A549 (cell line): ENCODE data around the gene EEFSEC.

ENCODE experiments used
- CBX8 ChIP-seq: fragments of 200-600 bp; sonication (generic); IDR thresholded peaks from 2 replicates; pipeline ENCODE4 v1.6.1; 2016
- EP300 ChIP-seq, 2 experiments: fragments of >200 bp; sonication (Bioruptor Twin); formaldehyde crosslinking; IDR thresholded peaks; 2 replicates in 1 of 2; 3 replicates in 1 of 2; pipeline ENCODE4 v1.6.1; 2016 to 2017
- HMGXB4 ChIP-seq: fragments of 250-450 bp; sonication (Bioruptor Pico); IDR thresholded peaks from 2 replicates; pipeline ENCODE4 v1.5.0; 2021; ENCODE audit warnings: mild to moderate bottlenecking, moderate library complexity, borderline replicate concordance
- JUN ChIP-seq, 2 experiments: fragments of >200 bp; sonication (Bioruptor Twin); formaldehyde crosslinking; IDR thresholded peaks; 2 replicates in 1 of 2; 3 replicates in 1 of 2; pipeline ENCODE4 v1.6.1; 2016 to 2017
- JUNB ChIP-seq: fragments of >200 bp; sonication (Bioruptor Twin); formaldehyde crosslinking; IDR thresholded peaks from 2 replicates; pipeline ENCODE4 v1.6.1; 2016
- MAX ChIP-seq: IDR thresholded peaks from 2 replicates; pipeline ENCODE4 v1.6.1; 2012
- POLR2A ChIP-seq: IDR thresholded peaks from 2 replicates; pipeline ENCODE4 v1.6.1; 2012; ENCODE audit warnings: mild to moderate bottlenecking, low read length
- TP53 ChIP-seq: fragments of 250-450 bp; sonication (Bioruptor Pico); IDR thresholded peaks from 2 replicates; pipeline ENCODE4 v1.5.0; 2021; ENCODE audit warnings: mild to moderate bottlenecking, moderate library complexity
- TF ChIP-seq, protein P1 (sequence below): fragments of >200 bp; sonication (Bioruptor Twin); formaldehyde crosslinking; IDR thresholded peaks from 3 replicates; pipeline ENCODE4 v1.5.1; 2016
- TF ChIP-seq, protein P2 (sequence below): fragments of 150-350 bp; IDR thresholded peaks from 2 replicates; pipeline ENCODE4 v1.6.1; 2014; ENCODE audit warnings: low read depth, mild to moderate bottlenecking, low read length

- TF ChIP-seq TP53 (CRISPR knock-in tag) (no peak), POLR2A (no peak), JUN (IDR thresholded peaks at IDR 0.05) (no peak), JUNB (no peak), HMGXB4 (no peak), CBX8 (no peak), EP300 (IDR thresholded peaks at IDR 0.05) (no peak), MAX (no peak)
- TF ChIP-seq, protein P1, sequence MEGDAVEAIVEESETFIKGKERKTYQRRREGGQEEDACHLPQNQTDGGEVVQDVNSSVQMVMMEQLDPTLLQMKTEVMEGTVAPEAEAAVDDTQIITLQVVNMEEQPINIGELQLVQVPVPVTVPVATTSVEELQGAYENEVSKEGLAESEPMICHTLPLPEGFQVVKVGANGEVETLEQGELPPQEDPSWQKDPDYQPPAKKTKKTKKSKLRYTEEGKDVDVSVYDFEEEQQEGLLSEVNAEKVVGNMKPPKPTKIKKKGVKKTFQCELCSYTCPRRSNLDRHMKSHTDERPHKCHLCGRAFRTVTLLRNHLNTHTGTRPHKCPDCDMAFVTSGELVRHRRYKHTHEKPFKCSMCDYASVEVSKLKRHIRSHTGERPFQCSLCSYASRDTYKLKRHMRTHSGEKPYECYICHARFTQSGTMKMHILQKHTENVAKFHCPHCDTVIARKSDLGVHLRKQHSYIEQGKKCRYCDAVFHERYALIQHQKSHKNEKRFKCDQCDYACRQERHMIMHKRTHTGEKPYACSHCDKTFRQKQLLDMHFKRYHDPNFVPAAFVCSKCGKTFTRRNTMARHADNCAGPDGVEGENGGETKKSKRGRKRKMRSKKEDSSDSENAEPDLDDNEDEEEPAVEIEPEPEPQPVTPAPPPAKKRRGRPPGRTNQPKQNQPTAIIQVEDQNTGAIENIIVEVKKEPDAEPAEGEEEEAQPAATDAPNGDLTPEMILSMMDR = no peak
- TF ChIP-seq, protein P2, sequence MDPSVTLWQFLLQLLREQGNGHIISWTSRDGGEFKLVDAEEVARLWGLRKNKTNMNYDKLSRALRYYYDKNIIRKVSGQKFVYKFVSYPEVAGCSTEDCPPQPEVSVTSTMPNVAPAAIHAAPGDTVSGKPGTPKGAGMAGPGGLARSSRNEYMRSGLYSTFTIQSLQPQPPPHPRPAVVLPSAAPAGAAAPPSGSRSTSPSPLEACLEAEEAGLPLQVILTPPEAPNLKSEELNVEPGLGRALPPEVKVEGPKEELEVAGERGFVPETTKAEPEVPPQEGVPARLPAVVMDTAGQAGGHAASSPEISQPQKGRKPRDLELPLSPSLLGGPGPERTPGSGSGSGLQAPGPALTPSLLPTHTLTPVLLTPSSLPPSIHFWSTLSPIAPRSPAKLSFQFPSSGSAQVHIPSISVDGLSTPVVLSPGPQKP = no peak
Measured at GRCh38 chr3:128260275-128260674, 107.0 kb downstream of the EEFSEC start.
